SK-N-SH (cell line): ENCODE data around the gene ADCY6. TPM values are rescaled to one million over a fixed set of nuclear protein-coding genes. Genes with fewer than 3 reads are reported as not detected.

Experiments used
- CTCF ChIA-PET: fragments of 300-600, 350-600 bp; formaldehyde crosslinking; extraction: SDS; loops from one replicate; lab custom pipeline; 2021; lab: Yijun Ruan, JAX
- POLR2A ChIA-PET: fragments of 350-600 bp; sonication (Branson Sonifier 250); formaldehyde crosslinking; extraction: SDS; loops from one replicate; lab custom pipeline; 2020; ENCODE audit warnings: antibody characterized with exemption, inconsistent platforms; lab: Yijun Ruan, JAX
- DNase-seq: peaks from one replicate; pipeline ENCODE4 v3.0.0; 2012
- H2AFZ ChIP-seq: fragments of 200-600 bp; sonication (generic); 2 replicates; pipeline ENCODE4 v1.8.1; 2016; ENCODE audit warnings: antibody characterized with exemption, mild to moderate bottlenecking, low read depth
- H3F3A ChIP-seq: fragments of 200-600 bp; sonication (generic); replicated peaks from 2 replicates; pipeline ENCODE3; 2016; ENCODE audit warnings: antibody characterized with exemption, mild to moderate bottlenecking; ENCODE audit not compliant: insufficient read depth
- H3K27ac ChIP-seq, 2 experiments: fragments of 200-500 bp in 1 of 2; fragments of 200-600 bp in 1 of 2; sonication (Bioruptor generic) in 1 of 2; sonication (generic), shearing (Covaris generic) in 1 of 2; 2 replicates each; pipeline versions ENCODE4 v1.5.1 to v1.6.1; 2014 to 2016; ENCODE audit warnings: low read depth in 2 of 2, inconsistent platforms in 1 of 2, low read length in 1 of 2, mild to moderate bottlenecking in 1 of 2, mixed read lengths in 1 of 2
- H3K27me3 ChIP-seq: fragments of 200-600 bp; sonication (generic), shearing (Covaris generic); 2 replicates; pipeline ENCODE4 v1.6.1; 2016; ENCODE audit warnings: mixed run types; ENCODE audit not compliant: insufficient read depth
- H3K36me3 ChIP-seq, 2 experiments: fragments of 200-500 bp in 1 of 2; fragments of 200-600 bp in 1 of 2; sonication (Bioruptor generic) in 1 of 2; sonication (generic) in 1 of 2; replicated peaks in 1 of 2; 2 replicates each; pipeline versions ENCODE3 to v1.5.1; 2014 to 2016; ENCODE audit warnings: low read length in 1 of 2, mild to moderate bottlenecking in 1 of 2; ENCODE audit not compliant: insufficient read depth in 2 of 2, control insufficient read depth in 1 of 2
- H3K4me1 ChIP-seq, 2 experiments: fragments of 200-500 bp in 1 of 2; fragments of 200-600 bp in 1 of 2; sonication (Bioruptor generic) in 1 of 2; sonication (generic), shearing (Covaris generic) in 1 of 2; 2 replicates each; pipeline versions ENCODE4 v1.5.1 to v1.6.1; 2014 to 2016; ENCODE audit warnings: low read depth in 1 of 2, low read length in 1 of 2, mixed run types in 1 of 2; ENCODE audit not compliant: insufficient read depth in 2 of 2, control insufficient read depth in 1 of 2
- H3K4me2 ChIP-seq: fragments of 200-600 bp; sonication (generic), shearing (Covaris generic); 2 replicates; pipeline ENCODE4 v1.6.1; 2017; ENCODE audit warnings: mixed run types
- H3K4me3 ChIP-seq, 2 experiments: fragments of 200-500 bp in 1 of 2; fragments of 200-600 bp in 1 of 2; sonication (Bioruptor generic) in 1 of 2; sonication (generic), shearing (Covaris generic) in 1 of 2; 2 replicates each; pipeline versions ENCODE4 v1.5.1 to v1.8.1; 2014 to 2016; ENCODE audit warnings: low read depth in 2 of 2, inconsistent platforms in 1 of 2, low read length in 1 of 2, mild to moderate bottlenecking in 1 of 2, mixed read lengths in 1 of 2, moderate library complexity in 1 of 2
- H3K79me2 ChIP-seq: fragments of 200-600 bp; sonication (generic); 2 replicates; pipeline ENCODE4 v1.8.1; 2017; ENCODE audit warnings: mild to moderate bottlenecking; ENCODE audit not compliant: insufficient read depth
- H3K9ac ChIP-seq: fragments of 200-600 bp; sonication (generic); 2 replicates; pipeline ENCODE4 v1.6.1; 2017; ENCODE audit warnings: mixed run types
- H3K9me2 ChIP-seq: fragments of 200-600 bp; sonication (generic); 2 replicates; pipeline ENCODE4 v1.6.1; 2017; ENCODE audit warnings: mixed run types
- H3K9me3 ChIP-seq: fragments of 200-600 bp; sonication (generic); 2 replicates; pipeline ENCODE4 v1.6.1; 2017; ENCODE audit warnings: mixed run types, mild to moderate bottlenecking, moderate library complexity
- H4K20me1 ChIP-seq: fragments of 200-600 bp; sonication (generic); 2 replicates; pipeline ENCODE4 v1.6.1; 2017; ENCODE audit warnings: mild to moderate bottlenecking, mixed run types; ENCODE audit not compliant: insufficient read depth
- CHD2 ChIP-seq: fragments of 150-350 bp; IDR thresholded peaks from 2 replicates; pipeline ENCODE4 v1.6.1; 2018; ENCODE audit warnings: low read length; ENCODE audit not compliant: partially characterized antibody
- ELF1 ChIP-seq: IDR thresholded peaks from 2 replicates; pipeline ENCODE4 v1.4.0; 2012
- EP300 ChIP-seq, 2 experiments: IDR thresholded peaks; 2 replicates each; pipeline versions ENCODE4 v1.4.0 to v1.6.1; 2012; ENCODE audit warnings: borderline replicate concordance in 1 of 2, low read depth in 1 of 2, low read length in 1 of 2
- EZH2phosphoT487 ChIP-seq: fragments of 200-600 bp; sonication (generic); IDR thresholded peaks from 2 replicates; pipeline ENCODE4 v1.6.1; 2017; ENCODE audit warnings: low read depth, mixed run types, mild to moderate bottlenecking, antibody characterized with exemption, moderate library complexity, borderline replicate concordance
- FOSL2 ChIP-seq: IDR thresholded peaks from 2 replicates; pipeline ENCODE4 v1.4.0; 2012; ENCODE audit warnings: low read depth, mild to moderate bottlenecking, moderate library complexity, borderline replicate concordance
- GABPA ChIP-seq: IDR thresholded peaks from 2 replicates; pipeline ENCODE4 v1.4.0; 2012; ENCODE audit warnings: low read depth, mild to moderate bottlenecking
- IRF3 ChIP-seq: fragments of 150-350 bp; IDR thresholded peaks from 2 replicates; pipeline ENCODE4 v1.6.1; 2016; ENCODE audit warnings: mild to moderate bottlenecking, low read depth, low read length
- MAX ChIP-seq: IDR thresholded peaks from 2 replicates; pipeline ENCODE4 v1.4.0; 2012; ENCODE audit warnings: low read depth
- MEF2A ChIP-seq: IDR thresholded peaks from 2 replicates; pipeline ENCODE4 v1.4.0; 2012; ENCODE audit warnings: low read depth, borderline replicate concordance
- MXI1 ChIP-seq: IDR thresholded peaks from 2 replicates; pipeline ENCODE4 v1.6.1; 2012; ENCODE audit warnings: mild to moderate bottlenecking, low read depth, low read length, improper control_type of control experiment
- NFIC ChIP-seq: IDR thresholded peaks from 2 replicates; pipeline ENCODE4 v1.4.0; 2012; ENCODE audit warnings: borderline replicate concordance
- RAD21 ChIP-seq: IDR thresholded peaks from 2 replicates; pipeline ENCODE4 v1.6.1; 2012; ENCODE audit warnings: mild to moderate bottlenecking, low read length
- RCOR1 ChIP-seq: fragments of 150-350 bp; IDR thresholded peaks from 2 replicates; pipeline ENCODE4 v1.6.1; 2017; ENCODE audit warnings: antibody characterized with exemption, low read length
- REST ChIP-seq: IDR thresholded peaks from 2 replicates; pipeline ENCODE4 v1.6.1; 2012; ENCODE audit warnings: mild to moderate bottlenecking, low read depth, low read length, moderate library complexity
- RFX5 ChIP-seq: IDR thresholded peaks from 2 replicates; pipeline ENCODE4 v1.6.1; 2012; ENCODE audit warnings: mild to moderate bottlenecking, improper control_type of control experiment, low read length
- SIN3A ChIP-seq: IDR thresholded peaks from 2 replicates; pipeline ENCODE4 v1.6.1; 2012; ENCODE audit warnings: low read depth, mild to moderate bottlenecking, low read length, moderate library complexity, borderline replicate concordance
- TCF12 ChIP-seq: IDR thresholded peaks from 2 replicates; pipeline ENCODE4 v1.4.0; 2012
- YY1 ChIP-seq: IDR thresholded peaks from 2 replicates; pipeline ENCODE4 v1.4.0; 2012; ENCODE audit warnings: low read depth, mild to moderate bottlenecking
- ZBTB33 ChIP-seq: IDR thresholded peaks from 2 replicates; pipeline ENCODE4 v1.4.0; 2012; ENCODE audit warnings: low read depth, borderline replicate concordance
- WGBS: methylation state at CpG from one replicate; pipeline ENCODE4 v1.1.6; 2017; ENCODE audit warnings: low lambda C conversion rate; 5-methylcytosine and 5-hydroxymethylcytosine counted together
- polyA plus RNA-seq, 3 experiments: library from polyadenylated mRNA; depleted of rRNA; stranded (reverse); fragments of >200 nt; gene quantifications; 2 replicates each; pipeline ENCODE4 v1.2.3, GENCODE V29; 2012

Gene ADCY6
- polyA plus RNA-seq, 1 of the 3 experiments (the other 2 are of a cell fraction), result 36.0 TPM

GRCh38 chr12:48800971-48801370 lies 12.1 kb upstream of the ADCY6 start:
- Histone ChIP-seq H3K9me2 (no peaks in the 10 kb centered on the region), H3K79me2 (no peaks in the 10 kb centered on the region), H3K27me3 (no peaks in the 10 kb centered on the region), H3K4me1 (no peaks in the 10 kb centered on the region; a peak in 1 of 4 replicates), H3K4me3 (no peak overlapping the region), H3F3A (peaks cover 11% of the 10 kb centered on the region), H4K20me1 (no peaks in the 10 kb centered on the region), H3K9ac (no peak overlapping the region), H2AFZ (no peak overlapping the region), H3K4me2 (no peak overlapping the region), H3K36me3 (no peaks in the 10 kb centered on the region), H3K27ac (no peak overlapping the region), H3K9me3 (no peaks in the 10 kb centered on the region)
- 66% methylated on average over 12 of the region's 14 CpGs for WGBS
- CTCF ChIA-PET, result interaction anchor here (11.9 to 15.6 kb wide), 2 partner anchors 13 to 45 kb away, joined by 118 to 234 read pairs; no protein-coding TSS in a partner anchor
- DNase-seq, result no peak
- no peak for TF ChIP-seq MAX
- TF ChIP-seq YY1, result no peak
- no peak for TF ChIP-seq EP300 (IDR thresholded peaks at IDR 0.05; ENCODE audit: borderline replicate concordance in 1 of 2, low read depth in 1 of 2, low read length in 1 of 2)
- no peak for TF ChIP-seq RCOR1
- TF ChIP-seq ZBTB33, result no peak
- TF ChIP-seq MXI1, result no peak
- TF ChIP-seq FOSL2, result no peak
- no peak for TF ChIP-seq CHD2
- TF ChIP-seq TCF12, result no peak
- no peak for TF ChIP-seq EZH2phosphoT487
- no peak for TF ChIP-seq RFX5
- TF ChIP-seq IRF3, result no peak
- no peak for TF ChIP-seq RAD21
- TF ChIP-seq NFIC, result no peak
- no peak for TF ChIP-seq ELF1
- no peak for TF ChIP-seq SIN3A
- TF ChIP-seq REST, result no peak
- no peak for TF ChIP-seq GABPA
- TF ChIP-seq MEF2A, result no peak
- POLR2A ChIA-PET, result no interaction called here
